ENCODE measurements around the gene HPD.

Gene HPD

DNA sequence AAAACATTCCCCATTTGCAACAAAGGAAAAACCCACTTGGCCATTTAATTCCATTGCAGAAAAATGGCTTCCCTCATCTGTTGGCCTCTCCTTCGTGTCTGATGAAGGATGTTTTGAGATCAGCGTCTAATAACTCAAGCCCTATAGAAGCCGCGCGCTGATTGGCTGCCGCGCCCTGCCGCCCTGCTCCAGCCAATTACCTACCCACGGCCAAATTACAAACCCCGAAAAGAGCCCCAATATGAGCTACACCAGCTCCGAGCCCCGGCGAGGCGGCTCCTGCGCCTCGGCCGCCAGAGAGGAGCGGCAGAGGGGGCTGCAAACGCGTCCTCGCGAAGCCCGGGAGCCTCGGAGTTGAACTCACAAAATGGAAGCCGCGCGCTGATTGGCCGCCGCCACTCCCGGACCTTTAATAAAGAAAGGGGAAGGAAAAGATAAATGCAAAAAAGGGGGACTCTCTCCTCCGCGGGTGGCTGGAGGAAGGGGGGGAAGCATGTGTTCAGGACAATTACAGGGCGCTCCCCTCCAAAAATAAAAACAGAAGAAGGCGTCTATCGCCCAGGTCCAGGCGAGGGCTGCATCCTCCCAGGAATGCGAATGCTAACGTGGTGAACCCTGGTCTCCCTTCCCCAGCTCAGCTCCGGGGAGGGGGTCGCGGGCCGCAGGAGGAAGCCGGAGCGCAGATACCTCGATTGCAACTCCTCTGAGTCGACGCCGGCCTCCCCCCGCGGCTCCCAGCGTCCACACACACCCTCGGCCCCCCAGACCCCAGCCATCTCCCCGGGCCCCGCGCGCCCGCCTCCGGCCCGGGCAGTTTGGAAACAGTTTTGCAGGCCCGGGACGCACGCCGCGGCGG is 55.6 kb downstream of the HPD start:
- Histone ChIP-seq H3K9ac (peak overlapping the region; percentile 99), H3K79me2 (ENCODE audit: insufficient read depth, low read depth) (peaks cover 46% of the 10 kb centered on the region), H3K27me3 (ENCODE audit: insufficient read depth, low read depth) (no peaks in the 10 kb centered on the region), H3K4me3 (IDR thresholded peaks at IDR 0.05; ENCODE audit: insufficient read depth, low read depth, low read length) (no peak overlapping the region), H4K20me1 (ENCODE audit: insufficient read depth) (no peaks in the 10 kb centered on the region), H3K27ac (peak overlapping the region; percentile 100), H3K4me1 (ENCODE audit: low read depth, poor library complexity, severe bottlenecking) (peaks cover 20% of the 10 kb centered on the region), H3K36me3 (ENCODE audit: insufficient read depth) (no peaks in the 10 kb centered on the region), H2AFZ (ENCODE audit: low read depth) (peak overlapping the region; percentile 30; the same call in 1 of the 2 replicates), H3K4me2 (peak overlapping the region; percentile 97)
- TF ChIP-seq, protein P1, sequence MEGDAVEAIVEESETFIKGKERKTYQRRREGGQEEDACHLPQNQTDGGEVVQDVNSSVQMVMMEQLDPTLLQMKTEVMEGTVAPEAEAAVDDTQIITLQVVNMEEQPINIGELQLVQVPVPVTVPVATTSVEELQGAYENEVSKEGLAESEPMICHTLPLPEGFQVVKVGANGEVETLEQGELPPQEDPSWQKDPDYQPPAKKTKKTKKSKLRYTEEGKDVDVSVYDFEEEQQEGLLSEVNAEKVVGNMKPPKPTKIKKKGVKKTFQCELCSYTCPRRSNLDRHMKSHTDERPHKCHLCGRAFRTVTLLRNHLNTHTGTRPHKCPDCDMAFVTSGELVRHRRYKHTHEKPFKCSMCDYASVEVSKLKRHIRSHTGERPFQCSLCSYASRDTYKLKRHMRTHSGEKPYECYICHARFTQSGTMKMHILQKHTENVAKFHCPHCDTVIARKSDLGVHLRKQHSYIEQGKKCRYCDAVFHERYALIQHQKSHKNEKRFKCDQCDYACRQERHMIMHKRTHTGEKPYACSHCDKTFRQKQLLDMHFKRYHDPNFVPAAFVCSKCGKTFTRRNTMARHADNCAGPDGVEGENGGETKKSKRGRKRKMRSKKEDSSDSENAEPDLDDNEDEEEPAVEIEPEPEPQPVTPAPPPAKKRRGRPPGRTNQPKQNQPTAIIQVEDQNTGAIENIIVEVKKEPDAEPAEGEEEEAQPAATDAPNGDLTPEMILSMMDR (conservative IDR thresholded peaks at IDR 0.05; ENCODE audit: low read depth, low read length) = no peak

DNA sequence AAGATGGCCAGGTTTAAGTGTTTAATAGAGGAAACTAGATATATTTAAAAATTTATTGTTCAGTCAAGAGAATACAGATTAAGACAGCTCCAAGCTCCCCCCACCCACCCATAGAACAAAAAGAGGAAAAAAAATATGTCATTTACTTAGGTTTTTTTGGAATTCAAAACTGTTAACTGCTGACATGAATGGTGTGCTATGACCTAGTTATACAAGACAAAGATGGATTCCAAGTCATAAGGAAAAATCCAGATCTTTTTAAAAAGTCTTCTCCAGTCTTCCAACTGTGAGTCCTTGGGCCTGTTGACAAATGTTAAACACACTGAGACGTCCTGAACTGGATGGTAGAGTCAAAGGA is 56.2 kb downstream of the HPD start:
- H3K27me3 ChIP-seq (ENCODE audit: insufficient read depth, low read depth) = no peaks in the 10 kb centered on the region
- peak overlapping the region; percentile 99 for H3K9ac ChIP-seq
- H3K4me2 ChIP-seq = peak overlapping the region; percentile 97
- H3K27ac ChIP-seq = peak overlapping the region; percentile 100
- H3K36me3 ChIP-seq (ENCODE audit: insufficient read depth) = no peaks in the 10 kb centered on the region
- no peaks in the 10 kb centered on the region for H4K20me1 ChIP-seq (ENCODE audit: insufficient read depth)
- H3K4me1 ChIP-seq (ENCODE audit: low read depth, poor library complexity, severe bottlenecking) = peaks cover 20% of the 10 kb centered on the region
- H2AFZ ChIP-seq (ENCODE audit: low read depth) = no peak overlapping the region
- H3K79me2 ChIP-seq (ENCODE audit: insufficient read depth, low read depth) = peaks cover 44% of the 10 kb centered on the region
- TF ChIP-seq, protein P1 (conservative IDR thresholded peaks at IDR 0.05; ENCODE audit: low read depth, low read length) = no peak
- no peak overlapping the region for H3K4me3 ChIP-seq (IDR thresholded peaks at IDR 0.05; ENCODE audit: insufficient read depth, low read depth, low read length)

DNA sequence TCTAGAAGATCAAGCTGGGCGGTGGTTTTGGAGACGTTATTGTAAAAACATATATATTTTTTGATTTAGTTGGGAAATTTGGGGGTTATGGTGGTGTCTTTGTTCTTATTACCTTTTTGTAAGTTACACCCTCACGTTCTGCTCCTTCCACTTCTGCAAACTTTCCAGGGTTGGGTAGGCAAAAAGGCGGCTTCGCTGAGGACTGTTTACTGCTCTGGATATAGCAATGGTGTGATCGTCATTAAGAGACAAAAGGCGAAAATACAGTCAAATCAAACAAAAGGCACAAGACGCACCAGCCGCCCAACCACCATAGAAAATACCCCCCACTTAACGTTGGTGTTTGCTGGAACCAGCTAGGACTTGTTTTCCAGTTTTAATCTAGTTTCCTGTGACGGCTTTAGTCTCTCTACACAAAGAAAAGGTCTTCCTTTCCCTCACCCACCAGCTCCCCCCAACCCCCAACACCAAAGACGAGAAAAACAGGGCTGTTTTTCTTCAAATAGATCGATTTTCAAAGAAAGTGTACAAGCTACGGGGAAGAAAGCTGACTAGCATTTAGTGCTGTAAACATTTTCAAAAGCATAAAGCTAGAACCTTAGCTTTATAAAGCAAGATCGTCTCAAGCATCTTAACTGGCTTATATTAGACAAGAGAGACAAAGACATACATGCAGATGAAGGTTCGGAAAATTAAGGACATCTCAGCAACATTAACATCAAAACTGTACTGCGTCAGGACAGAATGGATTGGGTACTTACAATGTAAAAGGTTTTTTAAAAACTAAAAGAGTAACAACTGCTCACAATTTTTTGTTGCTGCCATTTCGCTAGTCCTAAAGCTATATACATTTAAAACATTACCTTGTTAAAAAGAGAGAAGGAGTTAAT is 56.8 kb downstream of the HPD start:
- peak overlapping the region; percentile 100 for H3K27ac ChIP-seq
- H3K4me2 ChIP-seq = peak overlapping the region; percentile 97
- TF ChIP-seq, protein P1 (conservative IDR thresholded peaks at IDR 0.05; ENCODE audit: low read depth, low read length) = no peak
- no peak overlapping the region for H3K4me3 ChIP-seq (IDR thresholded peaks at IDR 0.05; ENCODE audit: insufficient read depth, low read depth, low read length)
- H3K27me3 ChIP-seq (ENCODE audit: insufficient read depth, low read depth) = no peaks in the 10 kb centered on the region
- peaks cover 38% of the 10 kb centered on the region for H3K79me2 ChIP-seq (ENCODE audit: insufficient read depth, low read depth)
- H3K9ac ChIP-seq = peak overlapping the region; percentile 99
- no peak overlapping the region for H2AFZ ChIP-seq (ENCODE audit: low read depth)
- no peaks in the 10 kb centered on the region for H4K20me1 ChIP-seq (ENCODE audit: insufficient read depth)
- peaks cover 19% of the 10 kb centered on the region for H3K4me1 ChIP-seq (ENCODE audit: low read depth, poor library complexity, severe bottlenecking)
- H3K36me3 ChIP-seq (ENCODE audit: insufficient read depth) = no peaks in the 10 kb centered on the region

DNA sequence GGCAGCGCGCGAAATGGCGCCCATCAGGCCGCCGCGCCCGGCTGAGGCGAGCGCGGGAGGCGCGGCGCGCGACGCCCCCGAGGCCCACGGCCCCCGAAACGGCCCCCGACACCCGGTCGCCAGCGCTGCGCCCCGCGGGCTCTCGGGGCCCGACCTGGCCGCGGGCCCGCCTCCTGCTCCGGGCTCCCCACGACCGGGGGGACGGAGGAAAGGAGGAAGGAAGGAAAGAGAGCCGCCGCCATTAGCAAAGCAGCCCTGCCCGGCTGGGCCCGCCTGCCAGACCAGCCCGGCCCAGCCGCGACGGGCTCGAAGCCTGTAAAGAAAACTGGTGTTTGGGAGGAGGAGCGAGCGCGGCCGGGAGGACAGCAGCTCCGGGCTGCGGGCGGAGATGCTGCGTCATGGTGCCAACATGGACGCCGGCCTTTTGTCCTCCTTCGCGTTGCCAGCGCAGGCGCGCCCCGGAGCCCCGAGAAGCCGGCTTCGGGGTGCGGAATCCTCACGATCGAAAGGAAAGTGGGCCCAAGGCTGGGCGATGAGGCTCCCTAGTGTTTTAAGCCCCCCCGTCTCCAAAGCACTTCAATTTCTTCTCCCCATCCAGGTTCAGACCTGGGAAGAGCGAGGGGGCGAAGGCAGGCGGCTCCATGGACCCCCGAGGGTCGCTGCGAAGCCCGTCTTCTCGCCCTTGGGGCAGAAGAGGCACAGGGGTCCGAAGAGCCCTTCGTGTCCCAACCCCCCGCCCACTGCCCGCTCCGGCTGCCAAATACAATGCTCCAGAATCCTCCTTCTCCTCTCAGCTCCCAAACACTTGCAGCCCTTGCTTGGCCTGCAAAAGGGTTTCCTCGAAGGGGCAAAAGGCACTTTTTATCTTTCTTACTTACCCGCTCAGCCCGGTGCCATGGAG is 57.7 kb downstream of the HPD start:
- Histone ChIP-seq H3K4me1 (ENCODE audit: low read depth, poor library complexity, severe bottlenecking) (peaks cover 11% of the 10 kb centered on the region), H2AFZ (ENCODE audit: low read depth) (no peak overlapping the region), H3K27me3 (ENCODE audit: insufficient read depth, low read depth) (no peaks in the 10 kb centered on the region), H3K36me3 (ENCODE audit: insufficient read depth) (no peaks in the 10 kb centered on the region), H3K4me2 (peak overlapping the region; percentile 97), H3K4me3 (IDR thresholded peaks at IDR 0.05; ENCODE audit: insufficient read depth, low read depth, low read length) (no peak overlapping the region), H4K20me1 (ENCODE audit: insufficient read depth) (no peaks in the 10 kb centered on the region), H3K9ac (peak overlapping the region; percentile 99), H3K27ac (peak overlapping the region; percentile 100), H3K79me2 (ENCODE audit: insufficient read depth, low read depth) (peaks cover 29% of the 10 kb centered on the region)
- TF ChIP-seq, protein P1 (conservative IDR thresholded peaks at IDR 0.05; ENCODE audit: low read depth, low read length) = no peak
